C1 segment of cervical spinal cord (tissue), 14 donors: Measurements from ENCODE around the gene SRRM2.

Experiments used
- DNase-seq, 14 donors: peaks; one replicate each; lab custom pipeline; 2025; lab: John Stamatoyannopoulos, UW

SRRM2 gene

DNA sequence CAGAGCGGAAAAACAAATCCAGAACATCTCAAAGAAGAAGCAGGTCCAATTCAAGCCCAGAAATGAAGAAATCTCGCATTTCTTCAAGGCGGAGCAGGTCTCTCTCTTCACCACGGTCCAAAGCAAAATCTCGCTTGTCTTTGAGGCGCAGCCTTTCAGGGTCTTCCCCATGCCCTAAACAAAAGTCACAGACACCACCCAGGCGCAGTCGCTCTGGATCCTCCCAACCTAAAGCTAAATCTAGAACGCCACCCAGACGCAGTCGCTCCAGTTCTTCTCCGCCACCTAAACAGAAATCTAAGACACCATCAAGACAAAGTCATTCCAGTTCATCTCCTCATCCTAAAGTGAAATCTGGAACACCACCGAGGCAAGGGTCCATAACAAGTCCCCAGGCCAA, 10.3 kb downstream of the SRRM2 start:
- DNase-seq = no peak

DNA sequence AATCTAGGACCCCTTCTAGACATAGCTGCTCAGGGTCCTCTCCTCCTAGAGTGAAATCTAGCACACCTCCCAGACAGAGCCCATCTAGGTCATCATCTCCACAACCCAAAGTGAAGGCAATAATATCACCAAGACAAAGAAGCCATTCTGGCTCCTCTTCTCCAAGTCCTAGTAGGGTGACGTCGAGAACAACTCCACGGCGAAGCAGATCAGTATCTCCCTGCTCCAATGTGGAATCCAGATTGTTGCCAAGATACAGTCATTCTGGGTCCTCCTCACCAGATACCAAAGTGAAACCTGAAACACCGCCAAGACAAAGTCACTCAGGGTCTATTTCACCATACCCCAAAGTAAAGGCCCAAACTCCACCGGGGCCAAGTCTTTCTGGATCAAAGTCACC, 10.7 kb downstream of the SRRM2 start:
- no peak for DNase-seq

DNA sequence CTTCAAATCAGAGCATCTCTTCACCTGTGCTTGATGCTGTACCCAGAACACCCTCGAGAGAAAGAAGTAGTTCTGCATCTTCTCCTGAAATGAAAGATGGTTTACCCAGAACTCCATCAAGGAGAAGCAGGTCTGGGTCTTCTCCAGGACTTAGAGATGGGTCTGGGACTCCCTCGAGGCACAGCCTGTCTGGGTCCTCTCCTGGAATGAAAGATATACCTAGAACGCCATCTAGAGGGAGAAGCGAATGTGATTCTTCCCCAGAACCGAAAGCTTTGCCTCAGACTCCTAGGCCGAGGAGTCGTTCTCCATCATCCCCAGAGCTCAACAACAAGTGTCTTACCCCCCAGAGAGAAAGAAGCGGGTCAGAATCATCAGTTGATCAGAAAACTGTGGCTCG, 12.3 kb downstream of the SRRM2 start:
- DNase-seq = no peak

DNA sequence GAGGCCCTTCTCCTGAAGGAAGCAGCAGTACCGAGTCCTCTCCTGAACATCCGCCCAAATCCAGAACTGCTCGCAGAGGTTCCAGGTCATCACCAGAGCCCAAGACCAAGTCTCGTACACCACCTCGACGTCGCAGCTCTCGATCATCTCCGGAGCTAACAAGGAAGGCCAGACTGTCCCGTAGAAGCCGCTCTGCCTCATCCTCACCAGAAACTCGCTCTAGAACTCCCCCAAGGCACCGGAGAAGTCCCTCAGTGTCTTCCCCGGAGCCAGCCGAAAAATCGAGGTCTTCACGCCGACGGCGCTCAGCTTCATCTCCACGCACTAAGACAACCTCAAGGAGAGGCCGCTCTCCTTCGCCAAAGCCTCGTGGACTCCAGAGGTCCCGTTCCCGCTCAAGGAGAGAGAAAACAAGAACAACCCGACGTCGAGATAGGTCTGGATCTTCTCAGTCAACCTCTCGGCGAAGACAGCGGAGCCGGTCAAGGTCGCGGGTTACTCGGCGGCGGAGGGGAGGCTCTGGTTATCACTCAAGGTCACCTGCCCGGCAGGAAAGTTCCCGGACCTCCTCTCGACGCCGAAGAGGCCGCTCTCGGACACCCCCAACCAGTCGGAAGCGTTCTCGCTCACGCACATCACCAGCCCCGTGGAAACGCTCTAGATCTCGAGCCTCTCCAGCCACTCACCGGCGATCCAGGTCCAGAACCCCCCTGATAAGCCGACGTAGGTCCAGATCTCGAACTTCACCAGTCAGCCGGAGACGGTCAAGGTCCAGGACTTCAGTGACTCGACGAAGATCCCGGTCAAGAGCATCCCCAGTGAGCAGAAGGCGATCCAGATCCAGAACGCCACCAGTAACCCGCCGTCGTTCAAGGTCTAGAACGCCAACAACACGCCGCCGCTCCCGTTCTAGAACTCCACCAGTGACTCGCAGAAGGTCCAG, 13.3 kb downstream of the SRRM2 start:
- no peak for DNase-seq

DNA sequence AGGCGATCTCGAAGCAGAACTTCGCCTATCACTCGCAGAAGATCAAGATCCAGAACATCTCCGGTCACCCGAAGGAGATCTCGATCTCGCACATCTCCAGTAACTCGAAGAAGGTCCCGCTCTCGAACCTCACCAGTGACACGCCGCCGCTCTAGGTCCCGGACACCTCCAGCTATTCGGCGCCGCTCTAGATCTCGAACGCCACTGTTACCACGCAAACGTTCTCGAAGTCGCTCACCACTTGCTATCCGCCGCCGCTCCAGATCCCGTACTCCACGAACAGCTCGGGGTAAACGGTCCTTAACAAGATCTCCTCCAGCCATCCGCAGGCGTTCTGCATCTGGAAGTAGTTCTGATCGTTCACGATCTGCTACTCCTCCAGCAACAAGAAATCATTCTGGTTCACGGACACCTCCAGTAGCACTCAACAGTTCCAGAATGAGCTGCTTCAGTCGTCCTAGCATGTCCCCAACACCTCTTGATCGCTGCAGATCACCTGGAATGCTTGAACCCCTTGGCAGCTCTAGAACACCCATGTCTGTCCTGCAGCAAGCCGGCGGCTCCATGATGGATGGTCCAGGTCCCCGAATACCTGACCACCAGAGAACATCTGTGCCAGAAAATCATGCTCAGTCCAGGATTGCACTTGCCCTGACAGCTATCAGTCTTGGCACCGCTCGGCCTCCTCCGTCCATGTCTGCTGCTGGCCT, 14.1 kb downstream of the SRRM2 start:
- DNase-seq = no peak

DNA sequence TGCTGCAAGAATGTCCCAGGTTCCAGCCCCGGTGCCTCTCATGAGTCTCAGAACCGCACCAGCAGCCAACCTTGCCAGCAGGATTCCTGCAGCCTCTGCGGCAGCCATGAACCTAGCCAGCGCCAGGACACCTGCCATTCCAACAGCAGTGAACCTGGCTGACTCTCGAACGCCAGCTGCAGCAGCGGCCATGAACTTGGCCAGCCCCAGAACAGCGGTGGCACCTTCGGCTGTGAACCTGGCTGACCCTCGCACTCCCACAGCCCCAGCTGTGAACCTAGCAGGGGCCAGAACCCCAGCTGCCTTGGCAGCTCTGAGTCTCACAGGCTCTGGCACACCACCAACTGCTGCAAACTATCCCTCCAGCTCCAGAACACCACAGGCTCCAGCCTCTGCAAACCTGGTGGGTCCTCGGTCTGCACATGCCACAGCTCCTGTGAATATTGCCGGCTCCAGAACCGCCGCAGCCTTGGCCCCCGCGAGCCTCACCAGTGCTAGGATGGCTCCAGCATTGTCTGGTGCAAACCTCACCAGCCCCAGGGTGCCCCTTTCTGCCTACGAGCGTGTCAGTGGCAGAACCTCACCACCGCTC, 14.8 kb downstream of the SRRM2 start:
- DNase-seq = no peak

DNA sequence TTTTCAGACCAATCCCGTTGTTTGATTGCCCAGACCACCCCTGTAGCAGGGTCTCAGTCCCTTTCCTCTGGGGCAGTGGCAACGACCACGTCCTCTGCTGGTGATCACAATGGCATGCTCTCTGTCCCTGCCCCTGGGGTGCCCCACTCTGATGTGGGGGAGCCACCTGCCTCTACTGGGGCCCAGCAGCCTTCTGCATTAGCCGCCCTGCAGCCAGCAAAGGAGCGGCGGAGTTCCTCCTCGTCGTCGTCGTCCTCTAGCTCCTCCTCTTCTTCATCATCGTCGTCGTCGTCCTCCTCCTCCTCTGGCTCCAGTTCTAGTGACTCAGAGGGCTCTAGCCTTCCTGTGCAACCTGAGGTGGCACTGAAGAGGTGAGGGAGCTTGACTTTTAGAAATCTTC, 15.5 kb downstream of the SRRM2 start:
- DNase-seq = no peak

DNA sequence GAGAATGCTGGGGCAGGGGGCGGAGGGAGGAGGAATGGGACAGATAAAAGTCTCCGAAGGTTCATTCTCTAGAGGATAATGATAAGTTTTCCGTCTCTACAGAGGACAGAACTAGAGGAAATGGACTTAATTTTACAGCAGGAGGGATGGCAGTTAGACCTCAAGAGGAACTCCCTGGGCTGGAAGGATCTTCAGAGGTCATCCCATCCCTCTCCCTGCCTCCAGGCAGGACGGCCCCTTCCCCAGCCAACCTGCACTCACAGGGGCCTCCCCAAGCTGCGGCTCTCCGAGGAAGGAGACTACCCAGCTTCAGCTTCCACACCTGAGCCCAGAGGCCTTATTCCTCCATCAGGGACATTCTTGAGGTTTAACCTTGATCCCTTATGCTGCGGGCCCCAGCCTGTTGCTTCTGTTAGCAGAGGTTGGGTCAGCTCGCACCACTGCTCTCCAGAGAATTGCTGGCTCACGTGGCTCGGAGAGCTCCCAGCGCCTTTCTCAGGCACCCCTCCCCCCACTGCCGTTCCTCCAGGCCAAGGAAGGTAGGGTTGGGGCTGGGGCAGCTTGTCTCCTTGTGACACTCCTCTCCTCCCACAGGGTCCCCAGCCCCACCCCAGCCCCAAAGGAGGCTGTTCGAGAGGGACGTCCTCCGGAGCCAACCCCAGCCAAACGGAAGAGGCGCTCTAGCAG, 16.1 kb downstream of the SRRM2 start:
- no peak for DNase-seq

DNA sequence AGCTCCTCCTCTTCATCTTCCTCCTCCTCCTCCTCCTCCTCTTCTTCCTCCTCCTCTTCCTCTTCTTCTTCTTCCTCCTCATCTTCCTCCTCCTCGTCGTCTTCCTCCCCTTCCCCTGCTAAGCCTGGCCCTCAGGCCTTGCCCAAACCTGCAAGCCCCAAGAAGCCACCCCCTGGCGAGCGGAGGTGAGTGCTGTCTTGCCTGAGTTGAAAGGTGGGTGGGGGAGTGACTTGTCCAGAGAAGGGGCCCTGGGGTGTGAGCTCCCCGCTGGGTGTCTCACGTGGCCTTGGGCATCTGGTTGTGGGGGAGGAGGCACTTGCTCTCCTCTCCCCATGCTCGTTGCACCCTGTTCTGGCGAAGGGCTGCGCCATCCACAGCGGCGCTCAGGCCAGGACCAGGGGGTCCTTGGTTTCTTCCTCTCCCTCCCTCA, 16.7 kb downstream of the SRRM2 start:
- no peak for DNase-seq

DNA sequence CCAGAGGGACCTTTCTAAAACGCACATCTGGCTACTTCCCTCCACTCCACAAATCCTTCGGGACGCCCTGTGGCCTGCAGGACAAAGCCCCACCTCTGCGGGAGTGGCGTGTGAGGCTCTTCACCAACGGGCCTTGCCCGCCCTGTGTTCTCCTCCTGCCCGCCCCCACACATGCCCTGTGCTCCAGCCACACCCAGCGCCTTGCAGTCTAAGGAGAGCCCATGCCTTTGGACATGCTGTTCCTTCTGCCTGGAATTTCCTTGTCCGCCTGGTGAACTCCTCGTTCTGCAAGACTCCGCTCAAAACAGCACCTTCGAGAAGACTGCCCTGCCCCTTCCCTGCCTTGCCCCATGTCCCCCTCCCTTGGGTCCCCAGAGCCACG, 17.2 kb downstream of the SRRM2 start:
- no peak for DNase-seq

DNA sequence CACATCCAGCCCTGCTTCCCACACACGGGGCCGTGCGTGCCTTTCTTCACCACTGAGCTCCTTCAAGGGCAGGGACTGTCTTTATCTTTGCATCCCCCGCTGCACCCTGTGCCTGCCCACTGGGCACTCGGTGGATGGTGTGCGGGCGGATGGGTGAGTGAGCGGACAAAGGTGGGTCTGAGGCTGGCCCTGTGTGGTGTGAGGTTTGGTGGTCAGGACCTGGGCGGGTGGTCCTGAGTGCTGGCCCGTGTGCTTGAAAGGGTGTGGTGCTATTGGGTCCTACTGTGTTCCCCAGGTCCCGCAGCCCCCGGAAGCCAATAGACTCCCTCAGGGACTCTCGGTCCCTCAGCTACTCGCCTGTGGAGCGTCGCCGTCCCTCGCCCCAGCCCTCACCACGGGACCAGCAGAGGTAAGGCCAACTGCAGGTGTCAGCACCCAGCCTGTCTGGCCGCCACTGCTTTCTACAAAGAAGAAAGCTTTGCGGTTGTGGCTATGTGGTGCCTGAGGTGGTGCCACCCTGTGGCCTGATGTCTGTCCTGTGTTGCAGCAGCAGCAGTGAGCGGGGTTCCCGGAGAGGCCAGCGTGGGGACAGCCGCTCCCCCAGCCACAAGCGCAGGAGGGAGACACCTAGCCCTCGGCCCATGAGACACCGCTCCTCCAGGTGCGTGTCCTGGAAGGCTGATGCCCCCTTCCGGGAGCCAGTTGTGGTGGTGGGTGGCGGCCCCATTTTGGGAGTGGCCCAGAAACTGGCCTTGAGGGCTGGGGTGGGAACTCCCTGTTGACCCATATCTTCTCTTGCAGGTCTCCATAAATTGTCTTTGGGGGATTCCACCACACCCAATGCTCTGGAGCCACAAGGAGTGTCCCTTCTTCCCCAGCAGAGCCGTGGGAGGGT, 17.9 kb downstream of the SRRM2 start:
- no peak for DNase-seq

DNA sequence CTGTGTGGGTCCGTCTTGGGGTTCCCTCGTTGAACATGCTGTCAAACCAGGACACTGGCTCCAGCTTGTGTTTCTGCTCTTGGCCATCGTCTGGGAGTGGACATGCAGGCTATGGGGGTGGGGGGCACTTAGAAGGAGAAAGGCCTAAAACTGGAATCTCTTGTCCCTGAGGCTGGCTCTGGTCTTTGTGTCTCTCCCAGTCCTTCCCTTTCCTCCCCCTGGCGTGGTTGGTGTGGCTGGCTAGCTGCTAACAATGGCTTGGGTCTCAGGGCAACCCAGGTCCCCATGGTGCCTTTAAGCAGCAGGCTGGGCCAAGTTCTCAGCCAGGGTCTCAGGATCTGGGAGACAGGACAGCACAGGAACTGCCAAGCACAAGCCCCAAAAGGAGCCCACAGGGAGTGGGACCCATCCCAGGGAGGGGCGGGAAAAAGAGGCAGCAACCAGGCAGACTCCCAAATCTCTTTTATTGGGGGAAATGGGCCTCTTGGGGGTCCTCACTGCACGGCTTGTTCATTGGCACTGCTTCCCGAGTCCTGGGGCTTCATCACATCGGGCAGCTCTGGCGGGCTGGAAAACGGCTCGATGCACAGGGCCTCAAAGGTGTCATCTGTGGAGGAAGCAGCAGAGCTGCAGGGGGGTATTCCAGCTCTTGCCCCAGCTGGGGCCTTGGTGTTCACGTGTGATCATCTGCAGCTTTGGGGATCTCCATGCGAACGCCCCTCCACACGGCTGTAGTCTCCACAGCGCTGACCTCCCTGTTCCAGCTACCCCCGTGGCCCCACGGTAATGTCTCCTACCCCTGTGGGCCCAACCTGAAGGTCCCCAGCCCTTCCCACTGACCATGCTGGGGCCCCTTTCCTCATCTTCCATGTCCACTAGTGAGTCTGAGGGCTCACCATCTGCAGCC, 19.3 kb downstream of the SRRM2 start:
- DNase-seq = no peak

DNA sequence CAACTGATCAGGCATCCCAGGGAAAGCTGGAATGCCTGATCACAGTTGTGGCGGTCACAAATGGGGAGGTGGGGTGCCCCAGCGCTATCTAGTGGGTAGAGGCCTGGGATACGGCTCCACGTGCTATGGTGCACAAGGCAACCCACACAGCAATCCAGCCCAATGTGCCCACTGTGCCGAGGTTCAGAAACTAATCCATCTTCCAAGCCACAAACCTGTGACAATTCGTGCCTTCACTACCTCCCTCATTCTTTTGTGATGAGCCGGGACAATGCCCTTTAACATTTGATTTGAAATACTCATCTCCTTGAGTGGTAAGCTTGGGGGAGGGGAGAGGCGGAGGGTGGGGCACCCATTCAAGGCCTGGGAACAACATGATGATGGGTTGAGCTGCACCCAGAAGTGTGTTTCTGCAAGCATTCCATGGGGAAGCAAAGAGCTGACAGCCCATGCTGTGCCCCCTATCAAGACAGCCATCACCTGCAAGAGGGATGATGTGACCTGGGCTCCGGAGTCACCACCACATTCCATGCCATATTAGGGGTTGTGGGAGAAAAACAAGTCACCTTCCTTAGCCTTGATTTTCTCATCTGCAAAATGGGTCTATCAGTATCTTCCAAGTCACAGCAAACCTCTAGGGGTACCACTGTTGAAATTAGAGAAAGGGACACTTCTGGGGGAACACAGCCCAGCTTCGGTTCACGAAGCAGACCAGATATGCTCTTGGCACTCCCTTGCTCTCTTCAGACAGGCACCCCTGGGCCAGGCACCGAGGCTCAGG, 20.9 kb downstream of the SRRM2 start:
- no peak for DNase-seq

DNA sequence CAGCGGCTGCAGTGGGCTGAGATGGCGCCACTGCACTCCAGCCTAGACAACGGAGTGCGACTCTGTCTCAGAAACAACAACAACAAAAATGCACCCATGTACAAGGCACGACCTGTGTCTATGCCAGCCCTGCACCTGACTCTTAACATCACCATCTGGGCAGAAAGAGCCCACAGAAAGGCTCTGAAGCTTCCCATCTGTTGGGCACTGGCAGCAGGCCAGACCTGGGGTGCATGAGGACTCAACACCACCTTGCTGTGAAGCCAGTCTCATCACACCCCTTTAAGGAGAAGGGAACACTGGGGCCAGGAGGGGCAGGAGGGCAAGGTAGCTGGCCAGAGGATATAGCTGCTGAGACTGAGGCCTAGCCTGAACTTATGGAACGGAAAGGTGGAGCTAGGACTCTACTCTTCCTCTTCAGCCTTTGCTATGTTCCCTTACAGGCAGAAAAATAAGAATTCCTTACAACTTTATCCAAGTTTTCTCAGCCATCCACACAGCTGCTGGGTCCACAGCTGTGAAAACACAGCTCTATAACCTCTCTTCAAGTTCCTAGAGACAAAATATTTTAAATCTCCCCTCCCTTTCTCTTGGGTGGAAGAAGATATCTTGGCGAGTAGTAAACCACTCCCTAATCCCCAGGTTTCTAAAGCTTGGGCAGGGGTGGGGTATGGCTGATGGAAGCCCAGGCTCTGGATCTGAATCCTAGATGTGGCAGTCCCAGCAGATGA, 21.9 kb downstream of the SRRM2 start:
- DNase-seq = peak in 1 of 14 donors; percentile 16

DNA sequence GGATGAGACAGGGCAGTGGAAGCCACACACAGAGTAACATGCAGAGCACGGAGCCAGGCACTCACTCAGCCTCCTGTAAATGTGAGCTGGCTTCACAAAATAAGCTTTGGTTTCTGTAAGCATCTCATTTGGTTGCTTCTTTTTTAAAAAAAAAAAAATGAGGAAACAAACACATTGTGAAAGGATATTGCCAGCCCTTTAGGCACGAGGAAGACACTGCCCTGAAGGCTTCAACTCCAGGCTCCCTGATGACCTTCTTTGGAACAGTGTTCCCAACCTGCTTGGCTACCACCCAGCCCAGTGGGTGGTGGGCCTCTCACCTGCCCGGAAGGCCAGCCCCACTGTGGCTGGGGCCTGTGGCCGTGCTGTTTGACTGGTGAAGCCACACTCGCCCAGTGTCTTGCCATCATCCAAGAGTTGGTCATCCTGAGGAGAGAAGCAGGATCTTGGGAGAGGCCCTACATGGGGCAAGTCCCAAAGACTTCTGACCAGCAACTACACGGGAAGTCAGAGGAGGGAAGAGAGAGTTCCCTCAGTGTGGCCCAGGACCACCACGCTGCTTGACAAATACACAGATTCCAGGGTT, 22.8 kb downstream of the SRRM2 start:
- no peak for DNase-seq

DNA sequence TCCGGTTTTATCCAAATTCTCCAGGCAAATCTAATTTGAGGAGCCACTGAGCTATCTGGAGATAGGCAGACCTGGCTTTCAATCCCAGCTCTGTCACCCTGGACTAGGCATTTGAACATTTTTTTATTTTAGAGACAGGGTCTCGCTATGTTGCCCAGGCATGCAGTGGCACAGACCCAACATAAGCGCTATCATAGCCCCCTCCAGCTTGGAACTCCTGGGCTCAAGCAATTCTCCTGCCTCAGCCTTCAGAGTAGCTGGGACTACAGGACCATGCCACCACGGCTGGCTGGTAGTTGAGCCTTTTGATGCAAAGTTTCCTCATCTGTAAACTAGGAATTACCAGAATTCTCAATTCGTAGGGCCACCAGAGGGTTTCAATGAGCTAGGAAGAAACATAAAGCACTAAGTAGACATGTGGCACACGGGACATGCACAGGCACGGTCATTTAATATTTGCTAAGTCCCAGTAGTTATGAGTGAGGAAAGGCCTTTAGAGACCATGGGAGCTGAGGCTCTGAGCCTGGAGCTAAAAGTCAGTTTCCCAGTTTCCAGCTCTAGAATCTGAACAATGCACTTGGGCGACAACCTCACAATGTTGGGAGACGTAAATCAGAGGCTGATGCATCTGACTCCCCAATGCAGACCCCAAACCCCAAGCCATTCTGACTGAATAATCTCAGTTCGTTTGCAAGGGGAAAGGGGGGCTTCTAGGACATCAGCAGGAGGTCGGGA, 23.5 kb downstream of the SRRM2 start:
- DNase-seq = no peak

DNA sequence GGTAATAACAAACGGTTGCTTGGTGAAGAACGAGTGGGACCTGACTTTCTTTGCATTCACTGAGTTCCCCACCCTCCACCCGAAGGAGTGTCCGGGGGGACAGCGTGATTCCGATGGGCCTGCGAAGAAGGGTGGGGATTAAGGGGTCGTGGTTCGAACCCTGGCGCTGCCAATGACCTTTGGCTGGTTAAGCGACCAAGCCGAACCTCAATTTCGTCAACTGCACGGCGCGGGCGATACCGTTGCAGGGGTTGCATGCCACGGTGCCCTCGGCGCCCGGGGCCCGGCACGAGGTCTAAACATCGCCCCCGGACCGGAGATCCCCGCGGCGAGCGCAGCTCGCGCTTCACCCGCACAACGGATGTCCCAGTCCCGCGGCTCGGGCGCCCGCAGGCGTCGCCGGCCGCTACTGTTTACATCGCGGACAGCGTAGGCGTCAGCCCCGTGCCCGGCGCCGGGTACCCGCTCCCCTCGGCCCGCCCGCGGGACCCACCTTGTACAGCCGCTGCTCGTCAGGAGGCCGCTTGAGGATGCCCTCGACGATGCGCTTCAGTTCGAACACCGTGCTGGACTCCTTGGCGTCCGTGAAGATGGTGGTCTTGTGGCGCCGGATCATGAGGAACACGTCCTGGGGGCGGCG, 24.2 kb downstream of the SRRM2 start:
- DNase-seq = peak in 2 of 14 donors; percentile 27 to 52
